Measurements from ENCODE around the gene RER1.

GRCh38 chr1:2415337-2415736 lies 23.7 kb downstream of the RER1 start:
- TF ChIP-seq, protein P1, sequence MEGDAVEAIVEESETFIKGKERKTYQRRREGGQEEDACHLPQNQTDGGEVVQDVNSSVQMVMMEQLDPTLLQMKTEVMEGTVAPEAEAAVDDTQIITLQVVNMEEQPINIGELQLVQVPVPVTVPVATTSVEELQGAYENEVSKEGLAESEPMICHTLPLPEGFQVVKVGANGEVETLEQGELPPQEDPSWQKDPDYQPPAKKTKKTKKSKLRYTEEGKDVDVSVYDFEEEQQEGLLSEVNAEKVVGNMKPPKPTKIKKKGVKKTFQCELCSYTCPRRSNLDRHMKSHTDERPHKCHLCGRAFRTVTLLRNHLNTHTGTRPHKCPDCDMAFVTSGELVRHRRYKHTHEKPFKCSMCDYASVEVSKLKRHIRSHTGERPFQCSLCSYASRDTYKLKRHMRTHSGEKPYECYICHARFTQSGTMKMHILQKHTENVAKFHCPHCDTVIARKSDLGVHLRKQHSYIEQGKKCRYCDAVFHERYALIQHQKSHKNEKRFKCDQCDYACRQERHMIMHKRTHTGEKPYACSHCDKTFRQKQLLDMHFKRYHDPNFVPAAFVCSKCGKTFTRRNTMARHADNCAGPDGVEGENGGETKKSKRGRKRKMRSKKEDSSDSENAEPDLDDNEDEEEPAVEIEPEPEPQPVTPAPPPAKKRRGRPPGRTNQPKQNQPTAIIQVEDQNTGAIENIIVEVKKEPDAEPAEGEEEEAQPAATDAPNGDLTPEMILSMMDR (IDR thresholded peaks at IDR 0.05; ENCODE audit: poor library complexity, severe bottlenecking) = no peak
- no peak for TF ChIP-seq EP300 (conservative IDR thresholded peaks at IDR 0.05; ENCODE audit: poor library complexity, severe bottlenecking)
